Neural cell (in vitro differentiated cells): ENCODE data around the gene KCNJ12. TPM values are rescaled to one million over a fixed set of nuclear protein-coding genes. Genes with fewer than 3 reads are reported as not detected.

ENCODE experiments used
- H2AFZ ChIP-seq: fragments of 200-600, 300-800 bp; sonication (generic), shearing (Covaris generic); 2 replicates; pipeline ENCODE4 v1.6.0; 2014; ENCODE audit warnings: low read depth, mild to moderate bottlenecking, antibody characterized with exemption, low read length, moderate library complexity
- H3F3A ChIP-seq: fragments of 200-600 bp; shearing (Covaris generic); 2 replicates; pipeline ENCODE4 v1.6.1; 2016; ENCODE audit warnings: mild to moderate bottlenecking, moderate library complexity, mixed read lengths, antibody characterized with exemption, low read length; ENCODE audit not compliant: insufficient read depth, poor library complexity, severe bottlenecking
- H3K27ac ChIP-seq: fragments of 200-600, 300-800 bp; sonication (generic), shearing (Covaris generic); 2 replicates; pipeline ENCODE4 v1.5.1; 2014; ENCODE audit warnings: mild to moderate bottlenecking, low read length, moderate library complexity
- H3K27me3 ChIP-seq: fragments of 300-800, 200-600 bp; sonication (generic), shearing (Covaris generic); 2 replicates; pipeline ENCODE4 v1.6.0; 2014; ENCODE audit warnings: mild to moderate bottlenecking, low read depth, low read length, moderate library complexity; ENCODE audit not compliant: insufficient read depth
- H3K36me3 ChIP-seq: fragments of 300-800, 200-600 bp; sonication (generic), shearing (Covaris generic); 2 replicates; pipeline ENCODE4 v1.5.1; 2014; ENCODE audit warnings: mild to moderate bottlenecking, antibody characterized with exemption, low read length, moderate library complexity; ENCODE audit not compliant: insufficient read depth
- H3K4me2 ChIP-seq: fragments of 300-800, 200-600 bp; sonication (generic), shearing (Covaris generic); 2 replicates; pipeline ENCODE4 v1.6.0; 2014; ENCODE audit warnings: mild to moderate bottlenecking, low read length
- H3K4me3 ChIP-seq: fragments of 300-800, 200-600 bp; sonication (generic), shearing (Covaris generic); 2 replicates; pipeline ENCODE4 v1.5.1; 2014; ENCODE audit warnings: mild to moderate bottlenecking, low read length, moderate library complexity
- H3K79me2 ChIP-seq: fragments of 200-600 bp; shearing (Covaris generic); replicated peaks from 2 replicates; pipeline ENCODE4 v1.6.0; 2014; ENCODE audit warnings: mild to moderate bottlenecking, low read length, moderate library complexity; ENCODE audit not compliant: insufficient read depth
- H3K9ac ChIP-seq: fragments of 300-800, 200-600 bp; sonication (generic), shearing (Covaris generic); 2 replicates; pipeline ENCODE4 v1.6.1; 2016; ENCODE audit warnings: mild to moderate bottlenecking, low read length, mixed read lengths
- H3K9me2 ChIP-seq: fragments of 200-600 bp; shearing (Covaris generic); 2 replicates; pipeline ENCODE4 v1.6.1; 2016; ENCODE audit warnings: mild to moderate bottlenecking, low read length, mixed read lengths; ENCODE audit not compliant: insufficient read depth
- H3K9me3 ChIP-seq: fragments of 200-600, 300-800 bp; sonication (generic), shearing (Covaris generic); 2 replicates; pipeline ENCODE4 v1.6.1; 2016; ENCODE audit warnings: mild to moderate bottlenecking, mixed run types, low read length, moderate library complexity, mixed read lengths
- H4K20me1 ChIP-seq: fragments of 200-600 bp; shearing (Covaris generic); 2 replicates; pipeline ENCODE4 v1.6.1; 2016; ENCODE audit warnings: mild to moderate bottlenecking, mixed run types; ENCODE audit not compliant: insufficient read depth
- EP300 ChIP-seq: fragments of 450-650 bp; conservative IDR thresholded peaks from 2 replicates; pipeline ENCODE4 v1.6.1; 2014; ENCODE audit warnings: antibody characterized with exemption, mild to moderate bottlenecking, moderate library complexity; ENCODE audit not compliant: poor library complexity, severe bottlenecking
- EZH2 ChIP-seq: fragments of 200-600, 300-800 bp; shearing (Covaris generic), sonication (generic); IDR thresholded peaks from 2 replicates; pipeline ENCODE4 v1.6.1; 2014; ENCODE audit warnings: antibody characterized with exemption, low read length, borderline replicate concordance, mild to moderate bottlenecking; ENCODE audit not compliant: insufficient read depth, poor library complexity, severe bottlenecking
- MXI1 ChIP-seq: fragments of 450-650 bp; conservative IDR thresholded peaks from 2 replicates; pipeline ENCODE4 v1.6.1; 2014; ENCODE audit warnings: antibody characterized with exemption, mild to moderate bottlenecking; ENCODE audit not compliant: poor library complexity, severe bottlenecking
- POLR2AphosphoS5 ChIP-seq: IDR thresholded peaks from 2 replicates; pipeline ENCODE4 v1.6.1; 2012
- RAD21 ChIP-seq: fragments of 450-650 bp; conservative IDR thresholded peaks from 2 replicates; pipeline ENCODE4 v1.6.1; 2014; ENCODE audit warnings: antibody characterized with exemption, mild to moderate bottlenecking, moderate library complexity
- SMC3 ChIP-seq: fragments of 450-650 bp; conservative IDR thresholded peaks from 2 replicates; pipeline ENCODE4 v1.6.1; 2014; ENCODE audit warnings: antibody characterized with exemption, mild to moderate bottlenecking, moderate library complexity; ENCODE audit not compliant: poor library complexity
- TAF1 ChIP-seq: IDR thresholded peaks from 2 replicates; pipeline ENCODE4 v1.6.1; 2012; ENCODE audit warnings: low read depth
- polyA plus RNA-seq: library from polyadenylated mRNA; depleted of rRNA; stranded (reverse); fragments of >200 nt; gene quantifications from 2 replicates; pipeline ENCODE4 v1.2.3, GENCODE V29; 2014
- TF ChIP-seq, protein P1 (sequence below): IDR thresholded peaks from 2 replicates; pipeline ENCODE4 v1.6.1; 2012; ENCODE audit warnings: borderline replicate concordance
- TF ChIP-seq, protein P2 (sequence below): fragments of 450-650 bp; IDR thresholded peaks from 2 replicates; pipeline ENCODE4 v1.5.1; 2014; ENCODE audit warnings: antibody characterized with exemption, mild to moderate bottlenecking, moderate library complexity; ENCODE audit not compliant: poor library complexity, severe bottlenecking

The KCNJ12 gene
- polyA plus RNA-seq, 1 donor from 2014 or later: 1.3 TPM

DNA sequence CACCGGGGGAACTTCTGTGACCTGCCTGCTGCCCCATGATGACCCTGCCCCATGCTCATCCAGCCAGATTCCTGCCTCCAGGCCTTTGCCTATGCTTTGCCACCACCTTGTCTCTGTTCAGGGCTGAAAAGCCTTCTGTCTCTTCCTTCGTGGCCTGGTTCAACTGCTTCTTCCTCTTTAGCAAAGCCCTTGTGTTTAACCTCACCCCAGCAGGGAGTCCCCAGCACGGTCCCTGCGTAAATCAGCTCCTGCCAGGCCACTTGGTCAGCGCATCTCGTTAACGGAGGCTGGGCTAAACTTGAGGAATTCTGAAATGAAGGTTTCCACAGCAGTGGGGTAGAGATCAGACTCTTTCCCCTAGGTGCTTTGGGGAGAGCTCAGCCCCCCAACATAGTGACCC, 16.1 kb upstream of the KCNJ12 start:
- Histone ChIP-seq H3F3A (no peaks in the 10 kb centered on the region), H3K4me3 (no peak overlapping the region), H3K9ac (no peak overlapping the region), H3K4me2 (no peak overlapping the region), H3K9me2 (no peaks in the 10 kb centered on the region), H3K27ac (no peak overlapping the region), H3K27me3 (no peaks in the 10 kb centered on the region), H2AFZ (no peak overlapping the region), H3K79me2 (no peaks in the 10 kb centered on the region), H3K9me3 (no peaks in the 10 kb centered on the region), H3K36me3 (no peaks in the 10 kb centered on the region), H4K20me1 (no peaks in the 10 kb centered on the region)
- TF ChIP-seq EZH2 (no peak), SMC3 (no peak), POLR2AphosphoS5 (no peak), MXI1 (no peak), EP300 (no peak), TAF1 (no peak), RAD21 (no peak)
- TF ChIP-seq, protein P1, sequence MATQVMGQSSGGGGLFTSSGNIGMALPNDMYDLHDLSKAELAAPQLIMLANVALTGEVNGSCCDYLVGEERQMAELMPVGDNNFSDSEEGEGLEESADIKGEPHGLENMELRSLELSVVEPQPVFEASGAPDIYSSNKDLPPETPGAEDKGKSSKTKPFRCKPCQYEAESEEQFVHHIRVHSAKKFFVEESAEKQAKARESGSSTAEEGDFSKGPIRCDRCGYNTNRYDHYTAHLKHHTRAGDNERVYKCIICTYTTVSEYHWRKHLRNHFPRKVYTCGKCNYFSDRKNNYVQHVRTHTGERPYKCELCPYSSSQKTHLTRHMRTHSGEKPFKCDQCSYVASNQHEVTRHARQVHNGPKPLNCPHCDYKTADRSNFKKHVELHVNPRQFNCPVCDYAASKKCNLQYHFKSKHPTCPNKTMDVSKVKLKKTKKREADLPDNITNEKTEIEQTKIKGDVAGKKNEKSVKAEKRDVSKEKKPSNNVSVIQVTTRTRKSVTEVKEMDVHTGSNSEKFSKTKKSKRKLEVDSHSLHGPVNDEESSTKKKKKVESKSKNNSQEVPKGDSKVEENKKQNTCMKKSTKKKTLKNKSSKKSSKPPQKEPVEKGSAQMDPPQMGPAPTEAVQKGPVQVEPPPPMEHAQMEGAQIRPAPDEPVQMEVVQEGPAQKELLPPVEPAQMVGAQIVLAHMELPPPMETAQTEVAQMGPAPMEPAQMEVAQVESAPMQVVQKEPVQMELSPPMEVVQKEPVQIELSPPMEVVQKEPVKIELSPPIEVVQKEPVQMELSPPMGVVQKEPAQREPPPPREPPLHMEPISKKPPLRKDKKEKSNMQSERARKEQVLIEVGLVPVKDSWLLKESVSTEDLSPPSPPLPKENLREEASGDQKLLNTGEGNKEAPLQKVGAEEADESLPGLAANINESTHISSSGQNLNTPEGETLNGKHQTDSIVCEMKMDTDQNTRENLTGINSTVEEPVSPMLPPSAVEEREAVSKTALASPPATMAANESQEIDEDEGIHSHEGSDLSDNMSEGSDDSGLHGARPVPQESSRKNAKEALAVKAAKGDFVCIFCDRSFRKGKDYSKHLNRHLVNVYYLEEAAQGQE: no peak
- TF ChIP-seq, protein P2, sequence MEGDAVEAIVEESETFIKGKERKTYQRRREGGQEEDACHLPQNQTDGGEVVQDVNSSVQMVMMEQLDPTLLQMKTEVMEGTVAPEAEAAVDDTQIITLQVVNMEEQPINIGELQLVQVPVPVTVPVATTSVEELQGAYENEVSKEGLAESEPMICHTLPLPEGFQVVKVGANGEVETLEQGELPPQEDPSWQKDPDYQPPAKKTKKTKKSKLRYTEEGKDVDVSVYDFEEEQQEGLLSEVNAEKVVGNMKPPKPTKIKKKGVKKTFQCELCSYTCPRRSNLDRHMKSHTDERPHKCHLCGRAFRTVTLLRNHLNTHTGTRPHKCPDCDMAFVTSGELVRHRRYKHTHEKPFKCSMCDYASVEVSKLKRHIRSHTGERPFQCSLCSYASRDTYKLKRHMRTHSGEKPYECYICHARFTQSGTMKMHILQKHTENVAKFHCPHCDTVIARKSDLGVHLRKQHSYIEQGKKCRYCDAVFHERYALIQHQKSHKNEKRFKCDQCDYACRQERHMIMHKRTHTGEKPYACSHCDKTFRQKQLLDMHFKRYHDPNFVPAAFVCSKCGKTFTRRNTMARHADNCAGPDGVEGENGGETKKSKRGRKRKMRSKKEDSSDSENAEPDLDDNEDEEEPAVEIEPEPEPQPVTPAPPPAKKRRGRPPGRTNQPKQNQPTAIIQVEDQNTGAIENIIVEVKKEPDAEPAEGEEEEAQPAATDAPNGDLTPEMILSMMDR: no peak

DNA sequence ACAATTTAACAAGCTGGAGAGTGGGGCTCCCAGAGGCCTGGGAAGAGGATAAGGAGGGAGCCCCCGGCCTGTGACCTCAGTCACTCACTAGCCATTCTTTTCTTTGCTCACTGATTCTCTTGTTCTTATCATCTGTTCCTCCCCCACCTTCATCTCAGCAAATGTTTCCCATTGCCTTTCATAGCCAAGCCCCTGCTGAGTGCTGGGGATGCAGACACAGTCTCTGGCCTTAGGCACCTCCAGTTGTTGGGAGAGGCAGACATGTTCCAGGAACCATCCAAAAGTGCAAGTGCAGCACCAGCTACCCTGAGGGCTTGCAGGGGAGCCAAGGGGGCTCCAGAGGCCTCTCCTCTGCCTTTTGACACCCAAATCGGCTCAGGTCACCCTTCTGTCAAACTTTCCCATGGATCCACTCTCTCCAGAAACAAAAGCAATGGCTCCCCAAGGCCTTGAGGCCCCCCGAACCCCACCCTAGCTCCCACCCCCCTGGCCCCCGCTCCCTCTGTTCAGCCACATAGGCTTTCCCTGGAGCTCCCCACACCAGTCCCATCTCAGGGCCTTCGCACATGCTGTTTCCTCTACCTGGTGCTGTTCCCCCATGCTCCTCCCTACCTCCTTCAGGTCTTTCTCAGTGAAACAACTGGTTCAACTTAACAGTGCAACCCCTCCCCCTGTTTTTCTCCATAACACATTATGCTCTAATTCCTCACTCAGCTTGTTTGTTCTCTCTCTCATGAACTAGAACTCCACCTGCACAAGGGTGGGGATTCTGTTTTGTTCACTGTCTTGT, 14.9 kb upstream of the KCNJ12 start:
- TF ChIP-seq, protein P1: no peak
- no peak overlapping the region for H3K4me3 ChIP-seq
- no peak overlapping the region for H3K9ac ChIP-seq

More for the DNA sequence above, 14.9 kb upstream of the KCNJ12 start:
- no peaks in the 10 kb centered on the region for H3K79me2 ChIP-seq
- no peak overlapping the region for H3K4me2 ChIP-seq
- H3K27me3 ChIP-seq: no peaks in the 10 kb centered on the region
- H3K27ac ChIP-seq: no peak overlapping the region
- H2AFZ ChIP-seq: no peak overlapping the region
- H3K9me2 ChIP-seq: no peaks in the 10 kb centered on the region
- no peaks in the 10 kb centered on the region for H3K36me3 ChIP-seq
- H3F3A ChIP-seq: no peaks in the 10 kb centered on the region
- no peaks in the 10 kb centered on the region for H4K20me1 ChIP-seq
- H3K9me3 ChIP-seq: no peaks in the 10 kb centered on the region
